Measurements from ENCODE around the gene ADAM17.

The ADAM17 gene

DNA sequence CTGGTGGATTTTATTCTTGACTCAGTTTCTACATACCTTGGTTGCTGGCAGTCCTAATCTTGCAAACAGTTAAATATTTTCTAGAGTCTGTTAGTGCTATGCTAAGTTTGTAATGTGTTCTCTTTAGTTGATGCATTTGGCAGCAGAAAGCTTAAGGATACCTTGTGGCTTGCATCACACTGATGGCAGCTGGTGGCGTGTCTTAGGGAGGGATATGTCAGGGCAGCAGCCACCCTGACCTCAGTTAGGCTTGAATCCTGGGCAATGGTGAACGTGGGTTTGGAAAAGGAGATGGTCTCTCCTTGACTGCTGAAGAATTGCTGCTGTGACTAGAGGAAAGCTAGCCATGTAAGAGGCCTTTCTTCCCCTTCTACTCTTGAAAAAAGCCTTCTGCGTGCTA, 77.1 kb downstream of the ADAM17 start:
- H3K9me3 ChIP-seq (ENCODE audit: severe bottlenecking) = no peaks in the 10 kb centered on the region
- peaks cover 69% of the 10 kb centered on the region for H3K36me3 ChIP-seq
- no peaks in the 10 kb centered on the region for H3K27me3 ChIP-seq (ENCODE audit: insufficient read depth, low read depth, severe bottlenecking)
- no peak overlapping the region for H3K27ac ChIP-seq
- no peak for TF ChIP-seq CTCF (IDR thresholded peaks at IDR 0.05; ENCODE audit: low read depth, low read length)
- no peak for DNase-seq
- H3K4me3 ChIP-seq (ENCODE audit: low read depth, low read length) = no peak overlapping the region

DNA sequence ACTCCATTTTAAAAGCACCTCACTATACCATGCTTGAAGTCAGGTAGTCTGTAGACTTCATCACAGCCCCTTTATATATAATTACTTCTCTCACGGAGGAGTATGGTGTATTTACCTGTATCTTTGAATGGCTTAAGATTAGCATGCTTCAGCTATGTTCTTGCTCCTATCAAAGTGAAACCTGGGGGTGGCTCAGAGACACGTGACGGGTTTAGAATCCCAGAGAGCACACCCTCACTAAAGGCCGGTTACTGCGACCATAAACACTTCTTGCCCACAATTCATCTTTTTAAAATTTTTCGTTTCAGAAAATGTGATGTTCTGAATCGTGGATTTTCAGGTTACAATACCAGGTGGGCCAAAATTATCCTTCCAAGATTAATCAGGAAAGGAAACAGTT, 77.7 kb downstream of the ADAM17 start:
- no peak overlapping the region for H3K27ac ChIP-seq
- no peak for DNase-seq
- H3K27me3 ChIP-seq (ENCODE audit: insufficient read depth, low read depth, severe bottlenecking) = no peaks in the 10 kb centered on the region
- H3K36me3 ChIP-seq = peaks cover 69% of the 10 kb centered on the region
- no peaks in the 10 kb centered on the region for H3K9me3 ChIP-seq (ENCODE audit: severe bottlenecking)
- no peak overlapping the region for H3K4me3 ChIP-seq (ENCODE audit: low read depth, low read length)
- no peak for TF ChIP-seq CTCF (IDR thresholded peaks at IDR 0.05; ENCODE audit: low read depth, low read length)

GRCh38 chr2:9474361-9475057, 81.1 kb downstream of the ADAM17 start, which contains the start of gene IAH1:
TSS of gene IAH1 (plus strand) at chr2:9474551. CDS start at chr2:9474567, 16 bp downstream.
- H3K27ac ChIP-seq = peak within 1 kb of the TSS; percentile 82

GRCh38 chr2:9473985-9474360, 81.7 kb downstream of the ADAM17 start:
- peak overlapping the region; percentile 71 for H3K4me3 ChIP-seq (ENCODE audit: low read depth, low read length)
- H3K9me3 ChIP-seq (ENCODE audit: severe bottlenecking) = no peaks in the 10 kb centered on the region
- H3K27me3 ChIP-seq (ENCODE audit: insufficient read depth, low read depth, severe bottlenecking) = no peaks in the 10 kb centered on the region
- H3K36me3 ChIP-seq = peaks cover 68% of the 10 kb centered on the region
- H3K27ac ChIP-seq = peak overlapping the region; percentile 82
- peak; percentile 14 for DNase-seq
- TF ChIP-seq CTCF (IDR thresholded peaks at IDR 0.05; ENCODE audit: low read depth, low read length) = no peak

More at GRCh38 chr2:9474361-9475057, 81.1 kb downstream of the ADAM17 start, which contains the start of gene IAH1:
- no peaks in the 10 kb centered on the region for H3K27me3 ChIP-seq (ENCODE audit: insufficient read depth, low read depth, severe bottlenecking)
- no peaks in the 10 kb centered on the region for H3K9me3 ChIP-seq (ENCODE audit: severe bottlenecking)
- peak; percentile 56 for DNase-seq
- peaks cover 67% of the 10 kb centered on the region for H3K36me3 ChIP-seq
- peak within 1 kb of the TSS; percentile 71 for H3K4me3 ChIP-seq (ENCODE audit: low read depth, low read length)
- no peak for TF ChIP-seq CTCF (IDR thresholded peaks at IDR 0.05; ENCODE audit: low read depth, low read length)

DNA sequence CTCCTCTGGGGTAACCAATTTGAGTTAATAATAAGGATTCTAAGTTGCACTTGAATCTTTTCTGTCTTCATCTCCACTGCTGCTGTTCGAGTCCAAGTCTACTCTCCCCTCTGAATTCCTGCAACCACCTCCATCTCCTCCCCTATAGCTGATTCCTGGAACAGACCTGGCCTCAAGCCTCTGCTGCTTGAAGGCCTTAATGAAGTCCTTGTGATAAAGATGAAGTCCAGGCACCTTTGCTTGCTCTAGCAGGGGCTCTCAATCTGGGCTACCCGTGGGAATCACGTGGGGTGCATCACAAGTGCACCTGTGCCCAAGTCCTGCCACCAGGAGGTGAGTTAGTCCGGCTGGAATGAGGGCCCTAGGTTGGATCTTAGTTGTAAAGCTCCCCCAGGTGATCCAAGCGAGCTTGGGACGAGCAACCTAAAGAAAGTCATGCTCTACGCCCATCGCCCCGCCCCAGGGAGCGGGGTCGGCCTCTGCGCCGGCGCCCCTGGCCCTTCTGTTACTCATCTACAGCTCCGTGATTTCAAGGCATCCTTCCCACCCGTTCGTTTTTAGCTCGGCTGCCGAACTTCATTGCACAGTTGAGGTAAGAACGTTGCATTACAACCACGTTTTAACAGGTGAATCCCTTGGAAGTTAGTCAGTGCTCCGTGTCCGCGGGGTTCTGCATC, 82.2 kb downstream of the ADAM17 start:
- H3K27me3 ChIP-seq (ENCODE audit: insufficient read depth, low read depth, severe bottlenecking) = no peaks in the 10 kb centered on the region
- TF ChIP-seq CTCF (IDR thresholded peaks at IDR 0.05; ENCODE audit: low read depth, low read length) = no peak
- no peak for DNase-seq
- H3K4me3 ChIP-seq (ENCODE audit: low read depth, low read length) = no peak overlapping the region
- H3K36me3 ChIP-seq = peaks cover 66% of the 10 kb centered on the region
- H3K27ac ChIP-seq = no peak overlapping the region
- H3K9me3 ChIP-seq (ENCODE audit: severe bottlenecking) = no peaks in the 10 kb centered on the region
